K562 (cell line): Measurements from ENCODE around the gene TACR2. TPM values are rescaled to one million over a fixed set of nuclear protein-coding genes. Genes with fewer than 3 reads are reported as not detected.

Experiments used
- ATAC-seq: fragments of 200-7000 bp; cut with Tn5 transposase; 3 replicates; pipeline ENCODE4 v1.9.1; 2020; ENCODE audit warnings: moderate library complexity
- BruUV-seq: library from RNA; stranded (reverse); fragments of 400-500 nt; replicated peaks from 2 replicates; lab custom pipeline; 2021; lab: Mats Ljungman, UMichigan
- CTCF ChIA-PET: fragments of 300-600 bp; formaldehyde crosslinking; extraction: SDS; loops from one replicate; lab custom pipeline; 2021; ENCODE audit warnings: low intra/inter-chr PET ratio; lab: Yijun Ruan, JAX
- POLR2A ChIA-PET: fragments of 300-600, 350-650 bp; sonication (Branson Sonifier 250); formaldehyde crosslinking; extraction: SDS; loops from one replicate; lab custom pipeline; 2021; ENCODE audit warnings: antibody characterized with exemption, inconsistent platforms; lab: Yijun Ruan, JAX
- DNase-seq, 4 experiments: peaks; one replicate each; pipeline versions ENCODE4 v3.0.0 to v3.0.0-alpha.2; 2011 to 2018; ENCODE audit warnings: low spot score in 3 of 4, mixed read lengths in 3 of 4; ENCODE audit errors: extremely low read depth in 1 of 4
- FAIRE-seq: peaks from 2 replicates; lab custom pipeline; 2011; peaks lifted over from hg19 to GRCh38; lab: Jason Lieb, UNC
- H2AFZ ChIP-seq: 2 replicates; pipeline ENCODE4 v1.6.0; 2011; ENCODE audit warnings: low read depth, low read length, control low read depth, inconsistent platforms
- H3K27ac ChIP-seq: fragments of 200-600 bp; 3 replicates; pipeline ENCODE4 v1.8.0; 2011; ENCODE audit warnings: low read depth, mild to moderate bottlenecking, control low read depth, inconsistent platforms, low read length, moderate library complexity, mixed read lengths; ENCODE audit errors: extremely low read depth
- H3K27me3 ChIP-seq, 2 experiments: fragments of 300-600 bp in 1 of 2; 2 replicates in 1 of 2; 3 replicates in 1 of 2; pipeline versions ENCODE4 v1.6.0 to v1.8.0; 2011; ENCODE audit warnings: inconsistent platforms in 2 of 2, low read length in 2 of 2, mild to moderate bottlenecking in 1 of 2, mixed read lengths in 1 of 2, moderate library complexity in 1 of 2; ENCODE audit not compliant: control insufficient read depth in 2 of 2, insufficient read depth in 2 of 2
- H3K36me3 ChIP-seq: fragments of 300-600 bp; 3 replicates; pipeline ENCODE4 v1.8.0; 2011; ENCODE audit warnings: mild to moderate bottlenecking, low read length, inconsistent platforms; ENCODE audit not compliant: control insufficient read depth, insufficient read depth
- H3K4me1 ChIP-seq, 2 experiments: fragments of 200-600 bp in 1 of 2; replicated peaks in 1 of 2; 2 replicates in 1 of 2; 3 replicates in 1 of 2; pipeline versions ENCODE4 v1.5.1 to v1.8.0; 2011; ENCODE audit warnings: inconsistent platforms in 2 of 2, low read length in 2 of 2, mild to moderate bottlenecking in 1 of 2, mixed read lengths in 1 of 2, moderate library complexity in 1 of 2; ENCODE audit not compliant: control insufficient read depth in 2 of 2, insufficient read depth in 2 of 2
- H3K4me2 ChIP-seq: 2 replicates; pipeline ENCODE4 v1.6.1; 2011; ENCODE audit warnings: low read length, control low read depth, inconsistent platforms, mixed read lengths; ENCODE audit not compliant: insufficient read depth
- H3K4me3 ChIP-seq: fragments of 200-600 bp; sonication (generic), shearing (Covaris generic); 2 replicates; pipeline ENCODE4 v1.5.1; 2016; ENCODE audit warnings: control low read depth, inconsistent platforms
- H3K79me2 ChIP-seq: fragments of 200-600 bp; 3 replicates; pipeline ENCODE4 v1.8.0; 2011; ENCODE audit warnings: low read length, inconsistent platforms; ENCODE audit not compliant: control insufficient read depth, insufficient read depth
- H3K9ac ChIP-seq, 2 experiments: 2 replicates each; pipeline versions ENCODE4 v1.6.0 to v1.6.1; 2011; ENCODE audit warnings: low read depth in 2 of 2, low read length in 2 of 2, control low read depth in 1 of 2, inconsistent platforms in 1 of 2, mild to moderate bottlenecking in 1 of 2, mixed read lengths in 1 of 2; ENCODE audit not compliant: insufficient read depth in 1 of 2
- H3K9me1 ChIP-seq: one replicate; pipeline ENCODE4 v1.6.0; 2011; ENCODE audit warnings: inconsistent platforms, mild to moderate bottlenecking, low read length, moderate library complexity; ENCODE audit not compliant: control insufficient read depth, insufficient read depth
- H3K9me3 ChIP-seq: replicated peaks from 2 replicates; pipeline ENCODE4 v1.5.1; 2011; ENCODE audit warnings: low read depth, low read length, inconsistent platforms; ENCODE audit not compliant: control insufficient read depth, insufficient read depth
- H4K20me1 ChIP-seq: replicated peaks from 2 replicates; pipeline ENCODE4 v1.6.1; 2011; ENCODE audit warnings: low read length, inconsistent platforms, mixed read lengths; ENCODE audit not compliant: control insufficient read depth, insufficient read depth
- ATF4 ChIP-seq: fragments of 450-650 bp; formaldehyde crosslinking; IDR thresholded peaks from 2 replicates; pipeline ENCODE4 v1.4.0; 2022; ENCODE audit warnings: mild to moderate bottlenecking, moderate library complexity
- CCAR2 ChIP-seq: fragments of 200-400 bp; formaldehyde crosslinking; IDR thresholded peaks from 2 replicates; pipeline ENCODE4 v1.6.1; 2017; ENCODE audit warnings: mild to moderate bottlenecking, low read depth, low read length
- MLX ChIP-seq, 2 experiments: fragments of 450-650 bp in 1 of 2; sonication (generic) in 1 of 2; formaldehyde crosslinking; conservative IDR thresholded peaks; 2 replicates each; pipeline versions ENCODE4 v1.4.0 to v1.8.1; 2020 to 2022; ENCODE audit warnings: mild to moderate bottlenecking in 1 of 2, missing genetic modification reagents in 1 of 2
- NONO ChIP-seq, 2 experiments: fragments of 200-400 bp in 1 of 2; fragments of 450-650 bp in 1 of 2; formaldehyde crosslinking in 1 of 2; IDR thresholded peaks; 2 replicates each; pipeline ENCODE4 v1.6.1; 2017; ENCODE audit warnings: low read depth in 2 of 2, mild to moderate bottlenecking in 2 of 2, moderate library complexity in 2 of 2, low read length in 1 of 2
- TRIM28 ChIP-seq: fragments of 450-650 bp; IDR thresholded peaks from 2 replicates; pipeline ENCODE4 v1.6.1; 2017
- WGBS: fragments of 100-300 bp; shearing (Covaris generic); methylation state at CpG from one replicate; pipeline ENCODE4 v1.1.6; 2016; ENCODE audit warnings: low coverage, mixed read lengths; ENCODE audit not compliant: insufficient coverage; ENCODE audit errors: missing lambda C conversion rate; 5-methylcytosine and 5-hydroxymethylcytosine counted together
- in situ Hi-C: fragments of 300-500 bp; cut with MboI; formaldehyde crosslinking; loops from 4 replicates; pipeline ENCODE4 v1.15.0; 2018; ENCODE audit warnings: inconsistent platforms, mixed read lengths
- intact Hi-C: fragments of 100-400 bp; cut with micrococcal nuclease; formaldehyde crosslinking; loops from 2 replicates; pipeline ENCODE4 v1.14.2; 2022
- polyA plus RNA-seq, 8 experiments: library from polyadenylated mRNA; depleted of rRNA in 4 of 8; stranded (reverse) in 5 of 8; unstranded in 3 of 8; fragments of >200 nt; fragmentation: Nextera tagmentation in 2 of 8; fragmentation: Illumina TruSeq in 1 of 8; extraction: Ambion mirVana in 2 of 8; extraction: Trizol in 1 of 8; gene quantifications; 2 replicates each; pipeline versions ENCODE4 v1.2.1 to v1.2.3, GENCODE V29; 2011 to 2014; ENCODE audit warnings: inconsistent platforms in 1 of 8, missing spikeins in 1 of 8
- total RNA-seq, 7 experiments: library from RNA; depleted of rRNA in 6 of 7; stranded (reverse); fragments of >200 nt in 6 of 7; fragmentation: Illumina TruSeq in 2 of 7; extraction: Trizol in 2 of 7; gene quantifications; 2 replicates each; pipeline versions ENCODE4 v1.2.1 to v1.2.3, GENCODE V29; 2011 to 2021; ENCODE audit warnings: low replicate concordance in 1 of 7

Gene TACR2
- total and polyA plus RNA-seq, 9 of the 15 experiments (the other 6 are each of a cell fraction or from before 2014, with no cell fraction given): not detected

GRCh38 chr10:69434169-69434568 lies 17.5 kb upstream of the TACR2 start:
- ChIA-PET POLR2A (interaction anchor here (0.6 to 1.2 kb wide), 3 partner anchors 10 to 25 kb away, joined by 3 to 4 read pairs (median 3); no protein-coding TSS in a partner anchor), CTCF (no interaction called here)
- H3K79me2 ChIP-seq: no peaks in the 10 kb centered on the region
- H3K4me1 ChIP-seq: peaks cover 0 to 7% of the 10 kb centered on the region in 2 experiments; a peak in 1 of 5 replicates
- no peak overlapping the region for H3K27ac ChIP-seq
- no peak overlapping the region for H3K4me2 ChIP-seq
- no peaks in the 10 kb centered on the region for H3K9me1 ChIP-seq
- no peaks in the 10 kb centered on the region; the same call in 1 of the 2 replicates for H4K20me1 ChIP-seq
- H3K27me3 ChIP-seq: peaks cover 23 to 43% of the 10 kb centered on the region in 2 experiments
- H3K9ac ChIP-seq: no peak overlapping the region
- H3K36me3 ChIP-seq: no peaks in the 10 kb centered on the region
- DNase-seq: no peak
- 8% methylated on average over 2 of the region's 2 CpGs for WGBS
- FAIRE-seq: no peak
- no peak overlapping the region for H3K4me3 ChIP-seq
- no peak overlapping the region for H2AFZ ChIP-seq
- in situ Hi-C loops: loop anchor here (5.0 kb wide), 2 partner anchors 68 to 203 kb away; no protein-coding TSS in a partner anchor
- BruUV-seq: no TSS peak
- TF ChIP-seq TRIM28 (no peak), MLX (CRISPR knock-in tag; conservative IDR thresholded peaks at IDR 0.05) (no peak), CCAR2 (no peak), NONO (IDR thresholded peaks at IDR 0.05; ENCODE audit: low read depth in 2 of 2, low read length in 1 of 2) (no peak), ATF4 (CRISPR knock-in tag) (no peak)
- no peak for ATAC-seq
- intact Hi-C loops: no loop called here
- no peaks in the 10 kb centered on the region for H3K9me3 ChIP-seq
